ENCODE measurements around the gene EPHB1. TPM values are rescaled to one million over a fixed set of nuclear protein-coding genes. Genes with fewer than 3 reads are reported as not detected.

Gene EPHB1
- total RNA-seq, 1 donor from 2014 or later = 17.4 TPM

DNA sequence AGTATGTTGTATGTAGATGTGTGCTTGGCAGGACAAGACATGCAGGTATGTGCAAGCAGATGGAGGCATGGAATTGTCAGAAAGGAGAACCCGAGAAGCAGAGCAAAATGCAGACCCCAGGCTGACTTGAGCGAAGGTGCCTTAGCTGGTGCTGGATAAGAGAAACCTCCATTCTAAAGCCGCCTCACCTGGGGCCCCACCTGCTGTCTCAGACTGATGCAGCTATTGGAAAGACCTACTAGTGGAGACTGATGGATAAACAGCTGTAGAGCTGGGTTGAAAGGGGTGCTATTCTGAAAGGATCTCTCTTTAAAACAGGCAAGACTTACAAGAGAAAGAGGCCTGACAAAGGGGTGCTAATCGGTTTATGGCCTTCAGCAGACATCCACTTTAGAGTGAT, 86.2 kb downstream of the EPHB1 start:
- DNase-seq (ENCODE audit: low read depth) = no peak

DNA sequence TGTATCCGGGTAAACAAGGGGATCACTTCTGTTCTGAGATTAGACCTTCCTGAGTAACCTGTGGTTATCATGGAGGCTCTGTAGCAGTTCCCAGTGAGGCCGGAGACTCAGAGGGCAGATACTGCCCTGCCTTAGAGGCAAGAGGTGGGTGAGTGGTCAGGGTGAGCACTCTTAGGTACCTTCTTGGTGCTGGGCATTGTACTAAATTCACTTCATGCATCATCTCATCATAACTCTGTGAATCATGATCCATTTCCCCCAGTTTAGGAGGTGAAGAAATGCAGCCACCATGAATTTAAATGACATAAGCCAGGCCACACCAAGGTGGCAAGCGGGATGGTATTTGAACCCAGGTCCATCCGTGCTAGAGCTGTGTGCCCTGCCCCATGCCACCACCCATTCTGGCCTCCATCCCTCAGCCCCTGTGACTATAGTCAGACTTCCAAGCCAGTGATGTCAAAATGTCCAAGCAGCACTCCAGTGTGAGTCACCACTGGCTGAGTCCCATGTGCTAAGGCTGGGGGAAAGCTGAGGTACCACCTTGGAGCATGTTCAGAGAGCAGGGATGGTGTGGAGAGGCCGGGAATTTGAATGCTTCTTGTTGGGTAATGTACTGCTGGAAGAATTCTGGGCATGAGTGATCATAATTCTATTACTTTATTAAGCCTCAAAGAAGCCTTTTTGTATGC, 88.8 kb downstream of the EPHB1 start:
- peak; percentile 74 for DNase-seq (ENCODE audit: low read depth)

DNA sequence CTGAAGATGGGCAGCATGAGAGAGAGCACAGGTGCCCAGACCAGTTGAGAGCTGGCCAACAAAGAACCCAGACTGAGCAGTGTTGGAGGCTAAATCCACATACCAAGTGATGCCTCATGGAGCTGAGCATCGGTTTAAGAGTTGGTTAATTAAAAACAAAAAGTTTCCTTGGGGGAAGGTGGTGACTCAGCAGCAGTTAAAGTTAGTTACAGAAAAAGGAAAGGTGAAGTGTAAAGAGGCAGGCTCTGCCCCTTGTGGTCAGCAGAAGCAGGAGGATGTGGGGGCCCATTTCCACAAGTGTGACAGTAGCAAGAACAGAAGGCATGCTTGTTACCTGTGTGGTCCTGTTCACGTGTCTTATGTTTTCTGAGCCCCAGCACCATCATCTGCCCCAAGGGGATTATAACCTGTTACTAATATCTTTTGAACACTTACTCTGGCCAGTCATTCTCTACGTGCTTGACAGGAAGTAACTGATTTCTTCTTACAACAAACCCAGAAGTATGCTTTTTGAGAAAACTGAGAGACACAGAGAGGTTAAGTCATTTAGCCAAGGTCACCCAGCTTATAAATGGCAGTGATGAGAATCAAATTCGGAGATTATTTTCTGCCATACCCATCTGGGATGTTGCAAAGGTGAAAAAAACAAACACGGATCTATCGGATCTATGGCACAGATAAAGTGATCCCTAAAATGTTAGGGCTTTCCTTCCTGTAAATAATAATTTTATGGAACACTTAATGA, 91.0 kb downstream of the EPHB1 start:
- peak; percentile 97 for DNase-seq (ENCODE audit: low read depth)

DNA sequence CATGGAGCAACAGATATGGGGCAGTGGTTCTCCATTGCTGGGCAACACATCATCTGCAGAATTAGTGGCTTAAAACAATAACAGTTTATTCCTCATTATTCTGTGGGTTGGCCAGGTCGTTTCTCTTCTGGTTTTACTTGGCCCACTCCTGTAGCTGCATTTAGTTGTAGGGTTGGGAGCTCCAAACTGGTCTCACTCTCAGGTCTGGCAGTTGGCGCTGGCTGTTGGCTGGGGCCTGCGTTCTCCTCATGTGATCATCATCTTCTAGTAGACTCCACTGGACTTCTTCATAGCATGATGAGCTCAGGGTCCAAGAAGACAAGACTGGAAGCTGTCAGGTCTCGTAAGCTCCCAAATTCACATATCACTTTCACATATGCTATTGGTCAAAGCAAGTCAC, 91.9 kb downstream of the EPHB1 start:
- DNase-seq (ENCODE audit: low read depth) = no peak

DNA sequence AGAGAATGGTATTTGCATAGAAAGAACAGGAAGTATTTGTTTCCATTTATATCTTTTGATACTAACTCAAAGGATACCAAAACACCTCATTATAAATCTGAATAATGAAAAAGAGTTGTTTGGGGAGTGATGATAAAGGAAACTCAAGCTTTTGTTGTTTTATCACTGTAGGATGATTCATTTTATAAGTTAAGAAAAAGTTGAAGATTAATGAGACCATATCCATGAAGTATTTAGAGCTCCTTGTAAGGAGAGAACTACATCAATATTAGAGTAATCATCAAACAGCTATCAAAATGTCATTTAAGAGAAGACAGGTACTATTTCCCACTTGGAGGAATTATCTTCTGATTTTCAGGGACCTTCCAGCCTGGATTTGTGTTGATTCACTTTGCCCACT, 92.5 kb downstream of the EPHB1 start:
- peak; percentile 68 for DNase-seq (ENCODE audit: low read depth)

DNA sequence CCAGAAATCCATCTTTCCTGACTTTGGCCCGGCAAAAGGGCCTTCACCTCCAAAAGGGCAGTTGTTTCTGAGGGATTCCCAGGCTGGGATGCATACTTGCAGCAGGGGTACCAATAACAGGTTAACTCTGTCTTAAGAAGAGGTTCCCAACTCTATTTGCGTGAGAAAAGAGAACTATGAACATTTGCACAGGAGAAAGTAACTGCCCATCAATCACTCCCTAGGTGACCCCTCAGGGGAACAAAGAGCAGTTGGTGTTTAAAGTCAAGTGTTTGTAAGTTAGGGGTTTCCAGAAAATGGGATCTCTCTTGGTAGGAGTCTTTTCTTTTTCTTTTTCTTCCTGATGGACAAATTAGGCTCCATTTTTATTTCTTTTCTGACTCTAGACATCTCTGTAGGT, 97.3 kb downstream of the EPHB1 start:
- DNase-seq (ENCODE audit: low read depth) = no peak

DNA sequence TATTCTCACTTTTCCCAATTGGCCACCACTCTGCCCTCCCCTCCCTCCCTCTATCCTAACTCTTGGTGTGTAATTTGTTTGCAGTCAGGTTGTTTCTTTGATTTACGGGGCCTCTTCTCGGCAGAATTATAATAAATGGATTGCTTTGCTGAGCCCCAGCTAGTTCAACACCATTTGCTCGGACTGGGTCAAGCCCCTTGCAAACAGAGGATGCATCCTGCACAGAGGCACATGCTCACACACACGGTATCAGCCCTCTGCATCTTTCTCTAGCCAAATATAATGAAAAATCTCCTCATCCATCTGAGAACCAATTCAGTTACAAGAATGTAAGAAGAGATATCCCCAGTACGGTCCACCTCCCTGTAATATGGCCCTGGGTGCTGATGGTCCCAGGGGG, 97.7 kb downstream of the EPHB1 start:
- no peak for DNase-seq (ENCODE audit: low read depth)

DNA sequence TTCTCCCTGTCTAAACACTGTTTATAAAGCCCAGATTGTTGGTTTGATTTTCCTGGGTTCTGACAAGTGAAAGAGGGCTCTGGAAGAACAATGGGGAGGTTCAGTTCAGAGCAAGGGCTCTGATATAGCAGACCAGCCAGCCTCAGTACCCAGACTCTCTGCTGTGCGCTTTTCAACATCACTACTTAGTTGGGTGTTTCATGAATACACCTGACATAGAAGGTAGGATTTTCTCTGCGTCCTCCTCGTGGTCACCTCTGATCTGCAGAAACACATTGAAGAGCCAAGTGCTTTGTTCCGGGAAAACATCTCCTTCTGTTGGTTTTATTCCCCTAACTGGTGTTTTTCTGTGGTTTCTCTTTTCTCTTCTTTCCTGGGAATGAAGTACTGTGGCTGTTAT, 99.5 kb downstream of the EPHB1 start:
- DNase-seq (ENCODE audit: low read depth) = no peak

DNA sequence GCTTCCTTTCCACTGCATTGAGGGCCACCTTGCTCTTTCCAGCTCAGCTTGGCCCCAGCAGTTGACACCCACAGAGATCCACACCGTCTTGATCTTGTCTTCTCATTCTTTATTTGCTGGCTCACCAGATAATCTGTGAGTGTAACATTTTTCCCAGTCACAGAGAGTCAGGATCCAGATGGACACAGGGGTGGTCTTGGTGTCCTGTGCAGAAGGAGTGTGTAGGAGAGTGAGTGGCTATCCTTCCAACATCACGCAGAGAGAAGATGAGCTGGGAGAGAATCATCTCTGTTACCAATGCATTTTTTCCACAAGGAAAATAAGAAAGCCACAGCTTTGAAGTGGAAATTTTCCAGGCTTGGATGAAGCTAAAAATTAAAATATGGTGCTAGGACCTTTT, 100.1 kb downstream of the EPHB1 start:
- no peak for DNase-seq (ENCODE audit: low read depth)

DNA sequence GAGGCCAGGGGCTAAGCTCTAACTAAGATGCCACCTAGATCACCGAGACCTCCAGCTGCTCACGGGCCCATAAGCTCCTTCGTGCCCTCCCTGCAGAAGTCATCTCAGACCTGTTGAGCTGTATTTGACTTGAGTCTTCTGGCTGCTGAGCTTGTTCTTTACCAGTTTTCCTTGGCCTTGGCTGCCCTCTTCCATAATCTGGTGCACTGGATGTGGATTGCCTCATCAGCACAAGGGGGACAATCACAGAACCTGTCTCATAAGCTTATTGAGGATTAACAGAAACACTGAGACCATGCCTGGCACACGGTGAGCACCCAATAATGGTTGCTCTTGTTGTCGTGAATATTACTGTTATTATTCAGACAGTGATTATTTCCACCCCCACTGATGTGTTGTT, 101.1 kb downstream of the EPHB1 start:
- DNase-seq (ENCODE audit: low read depth) = no peak

DNA sequence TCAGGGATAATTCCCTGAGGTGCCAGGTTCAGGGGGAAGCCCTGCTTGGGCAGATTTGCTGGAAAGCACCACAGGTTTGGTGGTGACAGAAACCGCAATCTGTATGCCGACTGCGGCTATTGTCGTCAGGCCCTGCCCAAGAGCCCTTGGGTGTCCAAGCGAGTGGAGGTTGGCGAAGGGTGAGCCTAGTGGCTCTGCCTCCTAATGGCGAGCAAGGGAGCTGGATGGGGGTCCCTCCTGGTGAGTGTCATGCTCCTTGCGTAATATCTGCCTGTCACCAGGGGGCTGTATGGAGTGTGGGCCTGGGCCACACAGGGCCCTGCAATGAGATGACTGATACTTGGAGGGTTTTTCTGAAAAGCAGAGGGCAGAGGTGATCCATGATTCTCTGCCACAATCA, 101.6 kb downstream of the EPHB1 start:
- no peak for DNase-seq (ENCODE audit: low read depth)

DNA sequence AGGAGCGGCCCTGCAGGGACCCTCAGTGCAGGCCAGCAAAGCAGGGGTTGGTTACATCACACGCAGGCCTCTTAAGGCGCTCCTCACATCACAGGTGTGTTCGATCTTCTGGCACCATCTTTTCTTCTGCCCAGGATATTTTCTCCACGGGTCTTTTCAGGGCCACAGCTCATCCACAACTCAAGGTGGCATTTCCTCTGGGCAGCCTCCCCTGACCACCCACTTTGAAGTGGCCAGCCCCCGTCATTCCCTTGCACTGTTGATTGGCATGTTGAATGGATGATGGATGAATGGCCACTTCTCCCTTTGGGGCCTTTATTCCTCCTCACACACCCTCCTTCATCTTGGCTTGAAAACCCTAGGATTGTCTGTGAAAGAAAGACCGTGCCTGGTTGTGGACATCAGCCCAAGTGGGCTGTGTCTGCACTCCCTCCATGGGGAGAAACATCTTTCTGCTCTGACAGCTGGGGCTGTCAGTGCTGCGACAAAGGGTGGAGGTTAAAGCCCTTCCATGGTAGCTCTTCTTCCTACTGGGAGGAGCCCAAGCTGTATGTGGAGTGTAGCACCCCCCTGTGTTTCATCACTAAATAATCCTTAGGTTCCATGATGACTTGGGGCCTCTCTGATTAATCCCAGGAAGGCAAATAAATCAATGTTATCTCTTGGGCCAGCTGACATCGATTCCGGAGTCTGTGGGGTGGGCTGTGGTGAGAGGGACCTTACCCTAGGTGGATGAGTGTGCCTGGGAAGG, 102.5 kb downstream of the EPHB1 start:
- no peak for DNase-seq (ENCODE audit: low read depth)

DNA sequence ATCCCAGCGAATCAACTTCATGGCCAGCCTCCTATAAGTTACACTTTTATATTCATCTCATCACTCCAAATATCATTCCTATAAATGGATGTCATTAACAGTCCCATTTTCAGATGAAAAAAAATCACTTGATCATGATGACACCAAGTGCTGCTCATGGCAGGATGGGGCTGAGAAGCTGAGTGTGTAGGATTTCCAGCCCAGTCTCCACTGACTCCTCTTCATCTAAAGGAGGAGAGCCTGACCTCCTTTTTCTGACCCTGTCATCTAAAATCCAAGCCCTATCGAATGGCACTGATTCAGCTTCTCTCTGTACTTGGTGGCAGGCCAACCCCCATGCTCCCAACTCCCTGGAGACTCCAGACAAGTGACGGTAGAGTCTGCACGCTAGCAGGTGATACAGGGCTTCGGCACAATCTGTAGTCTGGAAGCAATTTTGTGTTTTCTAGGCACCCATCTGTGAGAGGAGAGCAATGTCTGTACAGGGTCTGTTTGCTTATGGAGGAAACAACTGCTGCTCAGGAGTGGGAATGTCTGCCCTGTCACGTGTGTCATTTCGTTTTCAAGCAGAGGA, 103.2 kb downstream of the EPHB1 start:
- DNase-seq (ENCODE audit: low read depth) = no peak

DNA sequence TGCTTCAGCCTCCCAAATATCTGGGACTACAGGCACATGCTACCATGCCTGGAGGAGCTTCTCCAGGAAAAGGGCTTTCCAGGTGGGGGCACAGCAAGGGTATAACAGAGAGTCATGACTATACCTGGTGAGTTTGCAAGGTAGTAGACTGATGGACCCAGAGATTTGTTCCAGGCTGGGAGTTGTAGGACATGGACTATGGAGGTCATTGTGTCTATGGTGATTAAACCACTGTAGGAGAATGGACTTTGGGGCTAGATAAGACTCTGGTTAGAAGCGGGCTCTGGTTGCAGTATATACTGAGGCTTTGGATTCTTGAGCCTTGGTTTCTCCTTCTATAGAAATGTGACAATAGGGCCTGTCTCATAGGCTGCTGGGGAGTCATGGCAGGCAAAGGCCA, 104.7 kb downstream of the EPHB1 start:
- DNase-seq (ENCODE audit: low read depth) = no peak

DNA sequence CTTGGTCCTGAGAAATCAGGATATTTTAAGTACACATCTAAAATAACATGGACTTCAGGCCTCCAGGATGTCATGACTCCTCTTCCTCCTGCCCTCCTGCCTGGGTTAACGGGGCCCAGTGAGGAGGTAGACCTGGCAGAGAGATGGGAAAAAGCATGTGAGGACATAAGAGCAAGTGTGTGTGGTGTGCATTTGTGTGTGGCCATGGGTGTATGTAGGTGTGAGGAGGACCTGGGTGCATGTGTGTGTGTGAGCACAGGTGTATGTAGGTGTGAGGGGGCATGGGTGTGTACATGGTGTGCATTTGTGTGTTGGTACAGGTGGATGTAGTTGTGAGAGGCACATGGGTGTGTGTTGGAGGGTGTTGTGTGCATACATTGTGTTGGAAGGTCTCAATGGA, 105.4 kb downstream of the EPHB1 start:
- no peak for DNase-seq (ENCODE audit: low read depth)

DNA sequence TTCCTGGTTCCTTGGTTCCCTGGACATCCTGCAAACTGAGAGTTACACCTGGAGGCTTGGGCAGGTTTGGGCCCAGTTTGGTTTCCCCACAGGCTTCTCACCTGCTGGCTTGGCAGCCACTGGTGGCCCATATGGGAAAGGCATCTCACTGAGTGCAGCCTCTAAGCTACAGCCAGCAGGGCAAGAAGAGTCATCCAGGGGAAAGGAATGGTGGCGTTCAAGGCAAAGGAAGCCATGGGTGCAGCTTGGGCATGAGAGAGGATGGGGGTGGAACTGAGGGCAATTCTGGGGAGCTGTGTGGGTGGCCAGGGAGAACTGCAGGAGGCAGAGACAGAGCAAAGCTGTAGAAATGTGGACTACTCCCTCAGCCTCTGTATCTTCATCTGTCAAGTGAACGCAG, 106.4 kb downstream of the EPHB1 start:
- no peak for DNase-seq (ENCODE audit: low read depth)

DNA sequence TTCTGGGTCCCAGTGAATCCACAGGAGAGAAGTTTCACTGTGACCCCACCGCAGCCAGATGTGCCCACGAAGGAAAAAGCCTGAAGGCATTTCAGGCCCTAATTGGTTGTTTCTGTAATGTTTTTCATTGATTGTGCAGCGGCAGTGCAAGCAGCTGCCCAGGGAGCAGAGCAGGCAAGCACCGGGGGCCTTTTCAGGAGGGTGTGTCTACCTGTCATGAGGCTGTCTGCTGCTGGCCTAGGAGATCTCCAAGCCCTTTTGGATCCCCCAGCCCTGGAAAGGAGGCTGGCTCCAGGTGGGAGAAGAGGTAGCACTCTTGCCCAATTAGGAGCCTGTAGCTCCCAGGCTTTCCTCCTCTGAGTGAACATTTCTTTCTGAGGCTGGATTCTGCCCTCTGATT, 108.8 kb downstream of the EPHB1 start:
- DNase-seq (ENCODE audit: low read depth) = no peak

DNA sequence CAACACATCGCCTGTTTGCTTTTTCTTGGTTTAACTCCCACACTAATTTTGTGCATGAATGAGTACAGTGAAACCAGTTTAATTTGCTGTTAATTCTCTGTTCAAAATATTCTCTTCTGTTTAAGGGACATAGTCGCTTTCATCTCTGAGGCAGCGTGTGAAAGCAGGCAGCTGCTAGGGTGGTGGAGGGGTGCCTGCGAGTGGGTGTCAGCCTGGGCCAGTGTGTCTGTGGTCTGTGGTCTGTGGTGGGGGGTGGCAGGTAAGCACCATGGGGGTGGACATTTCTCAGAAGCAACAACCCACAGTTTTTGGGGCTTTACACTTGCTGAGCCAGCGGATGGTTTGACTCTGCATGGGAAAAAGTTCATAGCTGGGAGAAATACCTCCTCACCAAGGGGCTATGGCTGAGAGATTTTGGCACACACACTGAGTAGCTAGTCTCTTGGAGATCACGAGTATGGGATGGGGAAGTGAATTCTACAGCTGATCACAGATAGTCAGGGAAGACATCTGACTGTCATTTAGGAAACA, 109.2 kb downstream of the EPHB1 start:
- DNase-seq (ENCODE audit: low read depth) = peak; percentile 81

DNA sequence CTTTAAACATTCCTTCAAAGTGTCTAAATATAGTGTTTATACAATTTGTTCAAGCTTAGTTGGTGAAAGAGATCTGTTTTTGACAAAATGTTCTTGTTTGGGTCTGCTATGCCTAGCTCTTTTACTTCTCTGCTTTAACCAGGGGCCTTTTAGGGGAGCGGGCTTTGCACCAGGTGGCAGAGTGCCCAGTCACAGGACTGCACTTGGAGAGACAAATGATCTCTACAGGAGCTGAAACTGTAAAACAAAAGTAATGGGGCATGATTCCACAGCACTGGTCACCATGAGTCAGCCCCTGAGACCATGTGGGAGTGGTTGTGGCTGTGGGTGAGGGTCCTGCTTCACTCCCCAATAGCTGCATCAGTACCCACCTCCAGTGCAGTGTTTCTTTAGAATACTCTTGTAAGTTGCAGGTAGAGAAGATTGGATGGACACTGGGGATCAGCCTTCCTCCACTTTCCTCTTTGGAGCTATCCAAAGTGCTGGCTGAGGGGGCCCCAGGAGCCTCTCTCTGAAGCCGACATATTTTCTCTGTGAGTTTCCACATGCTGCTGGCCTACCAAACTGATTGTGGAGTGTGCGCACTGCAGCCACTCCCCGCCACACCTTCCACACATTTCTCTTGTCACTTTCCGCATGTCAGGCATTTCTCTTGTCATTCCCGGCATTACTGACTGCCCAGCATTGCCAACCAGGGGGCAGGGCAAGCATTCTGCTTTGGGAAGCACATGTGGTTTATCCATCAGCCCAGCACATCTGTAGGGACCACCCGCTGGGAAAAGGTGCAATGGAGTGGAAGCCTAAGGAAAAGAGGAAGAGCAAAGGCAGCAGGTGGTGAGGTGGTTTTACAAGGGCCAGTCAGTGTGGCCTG, 110.0 kb downstream of the EPHB1 start:
- DNase-seq (ENCODE audit: low read depth) = peak; percentile 72

DNA sequence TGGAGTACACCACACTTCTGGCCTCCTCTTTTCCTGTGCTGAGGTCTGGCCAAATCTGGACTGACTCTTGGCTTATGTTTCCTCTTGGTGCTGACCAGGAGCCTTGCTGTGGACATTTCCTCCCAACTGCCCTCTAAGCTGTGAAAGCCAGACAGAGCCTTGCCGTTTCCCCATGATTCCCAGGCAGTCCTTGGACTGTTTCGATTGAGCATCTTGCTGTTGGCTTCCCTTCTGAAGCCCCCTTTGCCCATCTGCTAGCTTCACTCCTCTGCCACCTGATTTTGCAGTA, 110.5 kb downstream of the EPHB1 start:
- no peak for DNase-seq (ENCODE audit: low read depth)

DNA sequence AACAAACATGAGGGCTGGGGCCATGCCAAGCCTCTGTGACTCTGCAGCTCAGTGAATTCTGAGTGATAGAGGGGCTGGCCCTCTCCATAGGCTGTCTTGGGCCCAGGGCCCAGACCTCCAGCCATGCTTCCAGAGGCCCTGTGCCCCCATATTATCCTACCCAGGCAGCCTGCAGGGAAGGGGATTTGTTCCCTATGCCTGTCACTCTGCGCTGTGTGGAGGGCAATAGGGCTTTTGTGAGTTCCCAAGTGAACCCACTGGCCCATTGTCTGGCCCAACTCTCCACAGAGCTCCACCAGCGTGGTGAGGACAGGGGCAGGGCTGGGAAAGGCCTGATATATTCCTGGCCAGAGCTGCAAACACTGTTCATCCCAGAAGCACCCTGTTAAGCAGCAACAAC, 113.2 kb downstream of the EPHB1 start:
- no peak for DNase-seq (ENCODE audit: low read depth)

DNA sequence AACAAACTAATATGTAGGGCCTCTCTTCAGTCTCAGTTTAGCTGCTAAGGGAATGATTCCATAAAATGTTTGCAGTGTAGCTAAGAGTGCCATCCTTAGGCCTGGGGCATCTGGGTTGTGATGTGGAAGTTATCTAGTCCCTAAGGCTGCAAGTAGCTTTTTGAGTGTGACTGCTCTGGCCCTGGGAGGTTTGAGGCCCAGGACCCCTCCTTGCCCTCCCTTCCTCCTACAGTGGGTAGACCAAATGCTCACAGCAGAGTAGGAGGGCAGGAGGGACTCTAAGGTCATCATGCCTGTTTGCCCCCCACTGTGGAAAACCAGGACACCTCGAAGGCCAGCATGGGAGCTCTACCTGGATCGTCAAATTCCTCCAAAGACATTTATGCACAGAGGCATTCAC, 115.0 kb downstream of the EPHB1 start:
- no peak for DNase-seq (ENCODE audit: low read depth)
